Motor neuron (in vitro differentiated cells): ENCODE results near the gene ATG13. TPM values are rescaled to one million over a fixed set of nuclear protein-coding genes. Genes with fewer than 3 reads are reported as not detected.

ENCODE experiments used
- ATAC-seq, 8 experiments: fragments of 200-7000 bp; cut with Tn5 transposase; replicated peaks in 6 of 8; 2 replicates each; pipeline ENCODE4 v1.8.0; 2021; ENCODE audit warnings: mild to moderate bottlenecking in 8 of 8, moderate library complexity in 8 of 8
- H3K27ac ChIP-seq, 2 donors: fragments of 250-450 bp; sonication (Bioruptor Pico); 2 replicates each; pipeline ENCODE4 v1.9.0; 2021; ENCODE audit warnings: antibody characterized with exemption in 2 of 2, mild to moderate bottlenecking in 2 of 2, moderate library complexity in 1 of 2
- H3K4me1 ChIP-seq, 2 donors: fragments of 250-450 bp; sonication (Bioruptor Pico); replicated peaks in 1 of 2; 2 replicates each; pipeline ENCODE4 v1.6.1; 2021; ENCODE audit warnings: antibody characterized with exemption in 2 of 2, mild to moderate bottlenecking in 2 of 2, moderate library complexity in 1 of 2
- H3K4me3 ChIP-seq, 5 donors: fragments of 250-450 bp; sonication (Bioruptor Pico); 2 replicates each; pipeline ENCODE4 v1.9.0; 2021; ENCODE audit warnings: antibody characterized with exemption in 5 of 5, mild to moderate bottlenecking in 5 of 5, moderate library complexity in 4 of 5
- WGBS, 10 experiments: fragments of 450-650 bp; shearing (Covaris generic); methylation state at CpG; one replicate each; pipeline ENCODE4 v1.0.0; 2022; 5-methylcytosine and 5-hydroxymethylcytosine counted together
- in situ Hi-C, 9 experiments: fragments of 400-800 bp; cut with MboI; loops; one replicate each; pipeline ENCODE4 v1.15.0; 2021; ENCODE audit warnings: low sequenced_read_pairs in 9 of 9, low pct_unique_long_range_greater_than_20kb in 2 of 9; ENCODE audit not compliant: unreplicated experiment in 9 of 9
- total RNA-seq, 8 experiments: library from RNA; unstranded; fragments of 300-600 nt; gene quantifications; 2 replicates each; pipeline versions ENCODE4 v1.2.3 to v1.2.4, GENCODE V29; 2022

Gene ATG13
- total RNA-seq, 8 experiments from 2014 or later: 39.9 to 105 (median 65.6) TPM

- no peak for ATAC-seq
- WGBS, 10 experiments: 68 to 100% (median 93%) methylated on average over 1 to 9 of the region's 11 CpGs; no CpG with 5 or more reads in 2 of the 10 experiments
Observed at GRCh38 chr11:46722566-46723358, 105.4 kb downstream of the ATG13 start.

GRCh38 chr11:46723359-46723680, 106.0 kb downstream of the ATG13 start:
- 88 to 90% methylated on average over 2 to 3 of the region's 8 CpGs; no CpG with 5 or more reads in 8 of the 10 experiments for WGBS, 10 experiments
- in situ Hi-C loops: no loop called here
- no peak for ATAC-seq
- Histone ChIP-seq H3K27ac (no peak overlapping the region), H3K4me1 (peaks cover 6 to 9% of the 10 kb centered on the region in 2 donors), H3K4me3 (no peak overlapping the region)

More at GRCh38 chr11:46722566-46723358, 105.4 kb downstream of the ATG13 start:
- Histone ChIP-seq H3K4me3 (no peak overlapping the region), H3K4me1 (peaks cover 6 to 9% of the 10 kb centered on the region in 2 donors), H3K27ac (no peak overlapping the region)
- in situ Hi-C loops: no loop called here

- Histone ChIP-seq H3K4me1 (peaks cover 6 to 7% of the 10 kb centered on the region in 2 donors), H3K4me3 (no peak overlapping the region), H3K27ac (no peak overlapping the region)
- WGBS, 10 experiments: 8 to 45% (median 31%) methylated on average over 2 to 4 of the region's 8 CpGs; no CpG with 5 or more reads in 6 of the 10 experiments
- ATAC-seq: peak; percentile 34 to 97 (median 60)
- in situ Hi-C loops: no loop called here
Observed at GRCh38 chr11:46724088-46724487, 106.7 kb downstream of the ATG13 start.

Other genes starting within 250 kb of the ATG13 start
- gene MDK, start 235.9 kb upstream of the ATG13 start, total RNA-seq: 100 to 1,000 TPM; 151 to 662 (median 242) TPM
- gene CHRM4, start 225.8 kb upstream of the ATG13 start, total RNA-seq: 1 to 10 TPM in 7 of 8 experiments, under 1 TPM in 1; 0.76 to 3.8 (median 1.5) TPM
- gene AMBRA1, start 23.5 kb upstream of the ATG13 start, total RNA-seq: 10 to 100 TPM; 20.2 to 44.3 (median 24.9) TPM
- gene HARBI1, start 326 bp upstream of the ATG13 start, total RNA-seq: 1 to 10 TPM; 3.9 to 9.8 (median 7.7) TPM
- gene ARHGAP1, start 83.1 kb downstream of the ATG13 start, total RNA-seq: 10 to 100 TPM; 15.1 to 48.9 (median 29.9) TPM
- 10 to 100 TPM in 7 of 8 experiments, 1 to 10 TPM in 1; 9.5 to 15.6 (median 12.8) TPM for gene ZNF408, start 83.5 kb downstream of the ATG13 start, total RNA-seq
- gene F2, start 101.7 kb downstream of the ATG13 start, total RNA-seq: 1 to 10 TPM in 1 of 8 experiments, under 1 TPM in 1, not detected in 6; 0.14 to 1.1 TPM
- gene CKAP5, start 228.7 kb downstream of the ATG13 start, total RNA-seq: 100 to 1,000 TPM in 2 of 8 experiments, 10 to 100 TPM in 6; 37.8 to 127 (median 93.5) TPM